ENCODE measurements around the gene VPS9D1. TPM values are rescaled to one million over a fixed set of nuclear protein-coding genes. Genes with fewer than 3 reads are reported as not detected.

VPS9D1 gene
- total and polyA plus RNA-seq, 2 experiments from 2014 or later: 2.1 to 2.2 TPM

DNA sequence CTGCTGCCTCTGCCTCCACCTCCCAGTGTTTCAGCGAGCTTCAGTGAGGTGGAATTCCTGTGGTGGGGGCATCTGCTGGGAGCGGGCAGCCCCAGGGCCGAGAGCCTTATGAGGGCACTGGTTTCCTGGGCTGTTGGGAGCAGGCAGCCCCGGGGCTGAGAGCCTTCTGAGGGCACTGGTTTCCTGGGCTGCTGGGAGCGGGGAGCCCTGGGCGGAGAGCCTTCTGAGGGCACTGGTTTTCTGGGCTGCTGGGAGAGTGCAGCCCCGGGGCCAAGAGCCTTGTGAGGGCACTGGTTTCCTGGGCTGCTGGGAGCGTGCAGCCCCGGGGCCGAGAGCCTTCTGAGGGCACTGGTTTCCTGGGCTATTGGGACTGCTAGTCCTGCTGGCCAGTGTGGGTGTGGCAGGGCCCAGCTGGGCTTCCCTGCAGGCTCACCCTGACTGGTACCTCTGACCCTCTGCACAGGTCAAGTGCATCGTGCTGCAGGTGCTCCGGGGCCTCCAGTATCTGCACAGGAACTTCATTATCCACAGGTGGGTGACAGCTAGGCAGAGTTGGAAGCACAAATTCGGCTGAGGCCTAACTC lies 28.6 kb downstream of the VPS9D1 start (continued):
- TF ChIP-seq ZNF462 (CRISPR knock-in tag; IDR thresholded peaks at IDR 0.05): no peak
- no peak for TF ChIP-seq EZH2 (IDR thresholded peaks at IDR 0.05; ENCODE audit: low read depth, unreplicated experiment)
- TF ChIP-seq ZNF114 (CRISPR knock-in tag; IDR thresholded peaks at IDR 0.05): no peak

DNA sequence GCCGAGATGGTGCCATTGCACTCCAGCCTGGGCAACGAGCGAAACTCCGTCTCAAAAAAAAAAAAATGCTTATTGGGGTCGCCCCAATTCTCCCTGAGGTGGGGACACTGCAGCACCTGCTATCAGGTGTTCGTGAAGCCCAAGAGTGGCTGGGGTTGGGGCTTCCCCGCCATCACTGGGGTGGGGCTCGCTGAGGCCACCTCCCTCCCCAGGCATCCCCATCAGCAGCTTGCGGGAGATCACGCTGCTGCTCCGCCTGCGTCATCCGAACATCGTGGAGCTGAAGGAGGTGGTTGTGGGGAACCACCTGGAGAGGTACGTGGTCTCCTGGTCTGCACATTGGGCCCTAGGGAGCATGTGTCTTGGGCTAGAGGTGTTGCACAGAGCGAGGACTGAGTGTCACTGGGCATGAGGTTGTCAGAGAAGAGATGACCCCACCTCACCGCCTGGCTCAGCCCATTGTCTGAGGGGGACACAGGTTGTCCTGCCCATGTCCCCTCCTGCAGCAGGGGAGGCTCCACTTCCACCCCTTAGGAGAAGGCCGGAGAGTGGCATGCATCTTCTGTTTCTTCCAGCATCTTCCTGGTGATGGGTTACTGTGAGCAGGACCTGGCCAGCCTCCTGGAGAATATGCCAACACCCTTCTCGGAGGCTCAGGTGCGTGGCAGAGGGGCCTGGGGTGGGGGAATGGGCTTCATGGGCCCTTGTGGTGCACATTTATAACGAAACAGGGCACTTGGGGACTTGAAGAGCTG lies 29.3 kb downstream of the VPS9D1 start:
- ATAC-seq: no peak
- H3K4me1 Mint-ChIP-seq: peaks cover 7% of the 10 kb centered on the region; the same call in 2 of the 3 replicates
- Histone ChIP-seq H2AFZ (no peak overlapping the region), H3K4me1 (ENCODE audit: insufficient read depth) (0 out of 2 replicates have a peak, but pooled peaks cover 8% of the 10 kb centered on the region), H3F3A (replicated peaks; ENCODE audit: low read depth) (0 out of 2 replicates have a peak, but pooled peaks cover 12% of the 10 kb centered on the region), H4K20me1 (replicated peaks; ENCODE audit: insufficient read depth) (peaks cover 4% of the 10 kb centered on the region; the same call in 1 of the 2 replicates), H3K9me2 (ENCODE audit: insufficient read depth) (no peaks in the 10 kb centered on the region), H3K79me2 (replicated peaks; ENCODE audit: insufficient read depth) (peaks cover 12% of the 10 kb centered on the region), H3K4me3 (no peak overlapping the region), H3K4me2 (no peak overlapping the region), H3K27ac (ENCODE audit: low read depth) (no peak overlapping the region), H3K27me3 (ENCODE audit: insufficient read depth) (no peaks in the 10 kb centered on the region), H3K36me3 (ENCODE audit: insufficient read depth) (0 out of 2 replicates have a peak, but pooled peaks cover 2% of the 10 kb centered on the region)
- no peak for TF ChIP-seq STAT1 (IDR thresholded peaks at IDR 0.05; ENCODE audit: unreplicated experiment)
- no peak for TF ChIP-seq EZH2 (IDR thresholded peaks at IDR 0.05; ENCODE audit: low read depth, unreplicated experiment)
- no peak for TF ChIP-seq NANOG (IDR thresholded peaks at IDR 0.05; ENCODE audit: borderline replicate concordance)
- no peak overlapping the region for H3K4me3 Mint-ChIP-seq
- no peak for DNase-seq (ENCODE audit: low spot score)
- H3K9me3 Mint-ChIP-seq: peaks cover under 1% of the 10 kb centered on the region; the same call in 2 of the 3 replicates
- H3K36me3 Mint-ChIP-seq (ENCODE audit: low read depth): peaks cover 52% of the 10 kb centered on the region
- peaks cover 23% of the 10 kb centered on the region for H3K27me3 Mint-ChIP-seq (ENCODE audit: insufficient read depth, low read depth, poor library complexity)
- no peak overlapping the region for H3K27ac Mint-ChIP-seq

Measured in GM23338 (cell line).